Neuronal stem cell (in vitro differentiated cells): ENCODE data around the gene FIP1L1.

ENCODE experiments used
- DNase-seq: peaks from one replicate; pipeline ENCODE4 v3.0.0-alpha.2; 2013; ENCODE audit warnings: low spot score
- H2AFZ ChIP-seq: one replicate; pipeline ENCODE4 v1.6.1; 2013; ENCODE audit warnings: mild to moderate bottlenecking, low read length, inconsistent platforms
- H2AK5ac ChIP-seq: 2 replicates; pipeline ENCODE4 v1.6.1; 2013; ENCODE audit warnings: low read depth, mild to moderate bottlenecking, inconsistent platforms, low read length, moderate library complexity, mixed read lengths
- H2BK120ac ChIP-seq: 2 replicates; pipeline ENCODE4 v1.6.1; 2013; ENCODE audit warnings: low read depth, mild to moderate bottlenecking, inconsistent platforms, low read length, moderate library complexity, mixed read lengths
- H2BK12ac ChIP-seq: one replicate; pipeline ENCODE4 v1.6.1; 2013; ENCODE audit warnings: low read length, inconsistent platforms
- H2BK15ac ChIP-seq: 2 replicates; pipeline ENCODE4 v1.6.1; 2013; ENCODE audit warnings: mild to moderate bottlenecking, low read length, inconsistent platforms, mixed read lengths
- H2BK5ac ChIP-seq: one replicate; pipeline ENCODE4 v1.6.1; 2013; ENCODE audit warnings: inconsistent platforms, mild to moderate bottlenecking, low read length, moderate library complexity
- H3K14ac ChIP-seq: one replicate; pipeline ENCODE4 v1.6.1; 2013; ENCODE audit warnings: low read length, inconsistent platforms
- H3K18ac ChIP-seq: 2 replicates; pipeline ENCODE4 v1.6.1; 2013; ENCODE audit warnings: low read length, inconsistent platforms
- H3K23ac ChIP-seq: 2 replicates; pipeline ENCODE4 v1.6.1; 2013; ENCODE audit warnings: low read depth, mild to moderate bottlenecking, mixed read lengths, low read length, inconsistent platforms; ENCODE audit not compliant: poor library complexity
- H3K27ac ChIP-seq: replicated peaks from 3 replicates; pipeline ENCODE4 v1.5.1; 2013; ENCODE audit warnings: low read length, inconsistent platforms
- H3K27me3 ChIP-seq, 3 experiments: 2 replicates each; pipeline ENCODE4 v1.6.1; 2013; ENCODE audit warnings: low read length in 3 of 3, mild to moderate bottlenecking in 2 of 3, inconsistent platforms in 1 of 3, low read depth in 1 of 3, mixed read lengths in 1 of 3, moderate library complexity in 1 of 3; ENCODE audit not compliant: control insufficient read depth in 3 of 3, insufficient read depth in 3 of 3
- H3K36me3 ChIP-seq, 2 donors: replicated peaks in 1 of 2; 2 replicates each; pipeline ENCODE4 v1.6.1; 2013; ENCODE audit warnings: low read length in 2 of 2; ENCODE audit not compliant: control insufficient read depth in 2 of 2, insufficient read depth in 2 of 2
- H3K4ac ChIP-seq: 2 replicates; pipeline ENCODE4 v1.6.1; 2013; ENCODE audit warnings: inconsistent platforms, mild to moderate bottlenecking, low read length, moderate library complexity
- H3K4me1 ChIP-seq, 2 donors: 1 replicate in 1 of 2; 2 replicates in 1 of 2; pipeline ENCODE4 v1.6.1; 2013; ENCODE audit warnings: low read length in 2 of 2, low read depth in 1 of 2; ENCODE audit not compliant: control insufficient read depth in 2 of 2, insufficient read depth in 1 of 2
- H3K4me2 ChIP-seq: one replicate; pipeline ENCODE4 v1.6.1; 2013; ENCODE audit warnings: mild to moderate bottlenecking, low read length, inconsistent platforms; ENCODE audit not compliant: insufficient read depth, poor library complexity, severe bottlenecking
- H3K4me3 ChIP-seq, 2 donors: 2 replicates each; pipeline ENCODE4 v1.5.1; 2013; ENCODE audit warnings: low read length in 2 of 2, mild to moderate bottlenecking in 2 of 2, inconsistent platforms in 1 of 2, moderate library complexity in 1 of 2
- H3K79me1 ChIP-seq: one replicate; pipeline ENCODE4 v1.6.1; 2013; ENCODE audit warnings: low read depth, mild to moderate bottlenecking, inconsistent platforms, low read length, moderate library complexity
- H3K9ac ChIP-seq: one replicate; pipeline ENCODE4 v1.6.1; 2013; ENCODE audit warnings: mild to moderate bottlenecking, low read depth, low read length, inconsistent platforms; ENCODE audit not compliant: poor library complexity
- H3K9me3 ChIP-seq, 2 donors: replicated peaks in 1 of 2; 2 replicates each; pipeline versions ENCODE3 to v1.6.1; 2013; ENCODE audit warnings: low read length in 2 of 2, mild to moderate bottlenecking in 2 of 2, inconsistent platforms in 1 of 2, low read depth in 1 of 2, mixed read lengths in 1 of 2, moderate library complexity in 1 of 2; ENCODE audit not compliant: control insufficient read depth in 2 of 2, insufficient read depth in 1 of 2
- H4K8ac ChIP-seq: one replicate; pipeline ENCODE4 v1.6.1; 2013; ENCODE audit warnings: low read depth, mild to moderate bottlenecking, inconsistent platforms, low read length, moderate library complexity
- H4K91ac ChIP-seq: one replicate; pipeline ENCODE4 v1.6.1; 2013; ENCODE audit warnings: low read length, low read depth, mild to moderate bottlenecking, inconsistent platforms; ENCODE audit not compliant: poor library complexity
- WGBS, 2 donors: extraction: QIAGEN DNeasy Blood & Tissue Kit; methylation state at CpG; one replicate each; pipeline ENCODE4 v1.1.7; 2013; ENCODE audit warnings: missing lambda C conversion rate in 2 of 2, mixed read lengths in 1 of 2; ENCODE audit not compliant: insufficient read length in 2 of 2, insufficient replicate concordance in 1 of 2; ENCODE audit errors: extremely low coverage in 2 of 2; 5-methylcytosine and 5-hydroxymethylcytosine counted together

FIP1L1 gene

DNA sequence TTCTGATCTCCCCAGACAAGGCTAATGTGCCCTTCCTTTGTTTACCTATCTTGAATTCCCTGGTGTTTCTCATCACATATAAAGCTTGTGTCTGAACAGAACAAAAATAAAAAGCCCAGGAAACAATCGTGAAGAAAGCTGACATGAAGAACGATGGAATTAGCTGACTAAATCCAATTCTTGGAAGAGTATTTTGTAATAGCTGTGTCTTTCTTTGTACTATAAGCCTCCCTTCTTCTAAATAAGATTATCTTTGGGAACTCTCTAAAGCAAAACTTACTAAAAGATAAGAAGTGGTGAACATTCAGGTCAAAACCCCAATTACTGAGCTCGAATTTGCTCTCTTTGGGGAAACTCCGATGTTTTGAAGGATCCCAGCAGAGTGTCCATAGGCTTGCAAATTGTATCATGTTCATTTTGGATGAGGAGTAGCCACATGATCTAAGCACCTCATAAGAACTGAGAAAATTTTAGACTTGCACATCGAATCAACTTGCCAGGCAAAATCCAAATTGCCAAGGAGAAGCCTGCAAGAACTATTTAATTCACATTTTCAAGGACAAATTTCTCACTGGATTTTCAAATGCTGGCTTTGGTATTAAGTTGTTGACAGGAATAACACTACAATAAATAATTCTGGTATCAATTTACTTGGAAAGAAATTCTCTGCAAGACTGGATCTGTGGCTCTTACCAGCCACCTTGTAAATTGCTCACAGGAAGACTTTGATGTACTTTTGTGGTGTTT is 107.6 kb downstream of the FIP1L1 start:
- Histone ChIP-seq H3K18ac (no peak overlapping the region), H3K79me1 (no peaks in the 10 kb centered on the region), H3K4me2 (no peak overlapping the region), H4K8ac (no peak overlapping the region), H2BK12ac (no peak overlapping the region), H2BK120ac (no peak overlapping the region), H3K23ac (no peak overlapping the region), H3K9ac (no peak overlapping the region), H3K4me3 (no peak overlapping the region), H2AK5ac (no peak overlapping the region), H3K27ac (no peak overlapping the region), H3K36me3 (no peaks in the 10 kb centered on the region), H3K4ac (no peak overlapping the region), H4K91ac (no peak overlapping the region), H2BK15ac (no peak overlapping the region), H3K14ac (no peak overlapping the region), H3K4me1 (no peaks in the 10 kb centered on the region), H2BK5ac (no peak overlapping the region), H2AFZ (no peak overlapping the region), H3K9me3 (no peaks in the 10 kb centered on the region), H3K27me3 (no peaks in the 10 kb centered on the region)
- DNase-seq, result no peak
- no CpG with 5 or more reads among the region's 5 CpGs for WGBS, 2 donors

DNA sequence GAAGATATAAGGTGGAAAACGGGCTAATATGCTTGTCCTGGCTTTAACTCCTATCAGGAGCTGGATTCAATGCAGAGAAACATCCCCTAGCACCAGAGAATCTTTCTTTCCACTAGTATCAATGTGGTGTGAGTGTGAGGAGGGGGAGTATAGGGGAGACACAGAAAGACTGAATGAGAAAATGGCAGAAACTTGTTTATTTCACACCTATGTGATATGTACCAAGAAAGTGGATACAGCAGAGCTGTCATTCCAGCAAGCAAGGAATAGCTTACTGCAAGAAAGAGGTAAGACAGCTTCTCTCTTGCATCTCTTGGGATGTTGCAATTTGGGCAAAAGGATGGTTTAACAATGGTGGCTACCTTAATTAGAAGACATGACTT is 108.2 kb downstream of the FIP1L1 start:
- no CpG with 5 or more reads among the region's 1 CpG for WGBS, 2 donors
- H2BK120ac ChIP-seq, result no peak overlapping the region
- H3K36me3 ChIP-seq, result no peaks in the 10 kb centered on the region
- H3K27ac ChIP-seq, result no peak overlapping the region
- H4K91ac ChIP-seq, result no peak overlapping the region
- H3K9ac ChIP-seq, result no peak overlapping the region
- no peak overlapping the region for H2AK5ac ChIP-seq
- H3K9me3 ChIP-seq, result no peaks in the 10 kb centered on the region
- no peak overlapping the region for H4K8ac ChIP-seq
- no peaks in the 10 kb centered on the region for H3K27me3 ChIP-seq
- H3K23ac ChIP-seq, result no peak overlapping the region
- no peaks in the 10 kb centered on the region for H3K79me1 ChIP-seq
- H3K18ac ChIP-seq, result no peak overlapping the region
- no peak overlapping the region for H3K4ac ChIP-seq
- no peak overlapping the region for H2BK5ac ChIP-seq
- H2BK15ac ChIP-seq, result no peak overlapping the region
- no peak for DNase-seq
- no peak overlapping the region for H3K14ac ChIP-seq
- no peak overlapping the region for H2BK12ac ChIP-seq
- no peak overlapping the region for H3K4me2 ChIP-seq
- H2AFZ ChIP-seq, result no peak overlapping the region
- no peak overlapping the region for H3K4me3 ChIP-seq
- H3K4me1 ChIP-seq, result no peaks in the 10 kb centered on the region

DNA sequence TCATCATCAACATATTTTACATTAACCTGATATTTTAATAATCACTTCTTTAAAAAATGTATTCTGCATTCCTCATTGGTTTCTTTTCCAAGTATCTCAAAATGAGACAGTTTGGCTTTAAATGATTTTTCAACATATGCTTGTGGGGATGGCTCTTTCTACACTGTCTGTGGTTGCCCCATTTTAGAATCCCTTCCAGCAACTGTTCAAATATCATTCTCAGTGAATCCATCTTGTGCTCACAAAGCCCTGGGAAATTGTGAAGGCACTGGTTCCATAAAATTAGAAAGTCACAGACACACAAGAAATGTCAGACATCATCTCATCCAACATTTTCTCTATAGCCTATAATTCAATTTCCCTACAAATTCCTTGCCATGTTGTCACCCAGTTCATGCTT is 110.3 kb downstream of the FIP1L1 start:
- H3K23ac ChIP-seq, result no peak overlapping the region
- no peak overlapping the region for H2AK5ac ChIP-seq
- no peak overlapping the region for H3K9ac ChIP-seq
- no peak overlapping the region for H3K14ac ChIP-seq
- H2BK5ac ChIP-seq, result no peak overlapping the region
- no peaks in the 10 kb centered on the region for H3K36me3 ChIP-seq
- no peak overlapping the region for H3K18ac ChIP-seq
- H3K4me1 ChIP-seq, result no peaks in the 10 kb centered on the region
- no peaks in the 10 kb centered on the region for H3K9me3 ChIP-seq
- DNase-seq, result no peak
- no peak overlapping the region for H4K91ac ChIP-seq
- H2BK12ac ChIP-seq, result no peak overlapping the region
- H2AFZ ChIP-seq, result no peak overlapping the region
- no peaks in the 10 kb centered on the region for H3K27me3 ChIP-seq
- H3K4ac ChIP-seq, result no peak overlapping the region
- no peak overlapping the region for H2BK120ac ChIP-seq
- H3K27ac ChIP-seq, result no peak overlapping the region
- no peak overlapping the region for H2BK15ac ChIP-seq
- no peak overlapping the region for H3K4me3 ChIP-seq
- no peaks in the 10 kb centered on the region for H3K79me1 ChIP-seq
- H3K4me2 ChIP-seq, result no peak overlapping the region
- no peak overlapping the region for H4K8ac ChIP-seq

DNA sequence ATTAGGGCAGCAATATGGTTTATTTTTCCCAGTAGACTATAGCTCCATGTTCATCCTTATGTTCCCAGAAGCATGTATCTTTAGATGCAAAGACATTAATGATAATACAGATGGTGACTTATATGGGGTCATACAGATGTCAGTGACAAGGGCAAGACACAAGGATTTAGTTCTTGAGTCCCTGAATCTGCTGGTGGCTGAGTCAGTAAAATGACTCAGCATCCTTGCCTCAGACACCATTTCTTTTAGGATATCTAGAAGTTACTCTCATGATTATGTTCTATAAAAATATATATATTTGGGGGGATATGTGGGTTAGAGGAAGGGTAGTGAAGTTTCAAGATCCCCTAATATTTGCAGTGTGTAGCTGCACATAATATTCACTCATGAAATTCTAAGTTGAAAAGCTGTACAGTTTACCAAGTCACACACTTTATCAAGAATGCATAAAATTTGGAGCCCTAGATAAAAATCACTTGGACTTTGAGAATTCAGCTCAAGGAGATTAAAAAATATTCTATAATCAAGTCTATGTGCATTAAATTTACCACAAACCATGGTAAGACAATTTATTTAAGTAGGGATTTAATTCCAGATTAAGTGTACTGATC is 111.9 kb downstream of the FIP1L1 start:
- no peak overlapping the region for H2BK12ac ChIP-seq
- H3K23ac ChIP-seq, result no peak overlapping the region
- no peak overlapping the region for H2BK5ac ChIP-seq
- no peak overlapping the region for H3K4ac ChIP-seq
- H3K79me1 ChIP-seq, result no peaks in the 10 kb centered on the region
- H4K8ac ChIP-seq, result no peak overlapping the region
- H3K4me1 ChIP-seq, result no peaks in the 10 kb centered on the region
- H2BK120ac ChIP-seq, result no peak overlapping the region
- no peak overlapping the region for H4K91ac ChIP-seq
- H3K9me3 ChIP-seq, result no peaks in the 10 kb centered on the region
- no peak overlapping the region for H3K4me2 ChIP-seq
- no peak overlapping the region for H2AFZ ChIP-seq
- H3K36me3 ChIP-seq, result no peaks in the 10 kb centered on the region
- no peak overlapping the region for H3K14ac ChIP-seq
- H3K27me3 ChIP-seq, result no peaks in the 10 kb centered on the region
- H3K4me3 ChIP-seq, result no peak overlapping the region
- H3K9ac ChIP-seq, result no peak overlapping the region
- no peak overlapping the region for H2BK15ac ChIP-seq
- H2AK5ac ChIP-seq, result no peak overlapping the region
- H3K27ac ChIP-seq, result no peak overlapping the region
- no peak overlapping the region for H3K18ac ChIP-seq
- DNase-seq, result no peak
